NOMO-1 treated with DMSO at 0.1 percent for 48 hours (cell line): ENCODE data around the gene LEMD2.
"Not testable (repeated sequence)": the region's sequence is repeated elsewhere in the genome, so short reads cannot be mapped to it uniquely, and the experiment has no call there.

Experiments used
- DNase-seq: peaks from one replicate; lab custom pipeline; 2025; ENCODE audit not compliant: unreplicated experiment; lab: John Stamatoyannopoulos, UW

Gene LEMD2

DNA sequence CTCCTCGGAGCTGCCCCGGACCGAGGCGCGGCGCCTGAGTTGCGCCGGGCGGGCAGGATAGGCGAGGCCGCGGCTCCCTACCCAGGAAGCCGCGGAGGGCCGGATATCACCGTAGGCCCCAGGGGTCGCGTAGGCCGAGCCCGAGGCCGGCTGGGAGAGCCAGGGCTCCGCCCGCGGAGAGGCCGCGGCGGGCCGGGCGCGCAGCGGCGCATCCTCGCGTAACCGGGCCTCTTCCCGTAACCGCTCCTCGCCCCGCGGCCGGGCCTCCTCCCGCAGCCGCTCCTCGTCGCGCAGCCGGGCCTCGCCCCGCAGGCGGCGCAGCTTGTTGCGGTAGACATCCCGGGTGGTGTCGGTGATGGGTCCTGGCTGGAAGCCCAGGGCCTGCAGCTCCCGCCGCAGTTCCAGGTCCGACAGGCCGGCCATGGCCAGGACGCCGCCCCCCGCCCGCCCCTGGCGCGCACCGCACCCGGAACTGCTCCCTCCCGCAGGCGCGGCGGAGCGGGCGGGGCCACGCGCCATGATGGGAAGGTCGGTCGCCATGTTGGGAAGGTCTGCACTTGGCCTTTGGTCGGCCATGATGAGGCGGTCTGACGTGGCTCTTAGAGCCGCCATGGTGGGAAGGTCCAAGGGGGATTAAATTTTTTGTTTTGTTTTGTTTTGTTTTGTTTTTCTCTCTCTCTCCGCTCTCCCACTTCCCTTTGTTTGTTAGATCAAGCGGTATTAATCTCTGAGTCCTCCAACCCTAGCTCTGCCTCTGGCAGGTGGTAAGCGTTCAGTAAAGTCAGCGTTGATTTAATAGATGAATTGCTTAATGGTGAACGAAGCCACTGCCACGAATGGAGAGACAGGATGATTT is at the start of gene LEMD2:
Gene LEMD2 (minus strand): TSS at position 437 of the 856 bp plus-strand sequence. CDS start 14 bp downstream, at position 423.
- peak; percentile 77 for DNase-seq

DNA sequence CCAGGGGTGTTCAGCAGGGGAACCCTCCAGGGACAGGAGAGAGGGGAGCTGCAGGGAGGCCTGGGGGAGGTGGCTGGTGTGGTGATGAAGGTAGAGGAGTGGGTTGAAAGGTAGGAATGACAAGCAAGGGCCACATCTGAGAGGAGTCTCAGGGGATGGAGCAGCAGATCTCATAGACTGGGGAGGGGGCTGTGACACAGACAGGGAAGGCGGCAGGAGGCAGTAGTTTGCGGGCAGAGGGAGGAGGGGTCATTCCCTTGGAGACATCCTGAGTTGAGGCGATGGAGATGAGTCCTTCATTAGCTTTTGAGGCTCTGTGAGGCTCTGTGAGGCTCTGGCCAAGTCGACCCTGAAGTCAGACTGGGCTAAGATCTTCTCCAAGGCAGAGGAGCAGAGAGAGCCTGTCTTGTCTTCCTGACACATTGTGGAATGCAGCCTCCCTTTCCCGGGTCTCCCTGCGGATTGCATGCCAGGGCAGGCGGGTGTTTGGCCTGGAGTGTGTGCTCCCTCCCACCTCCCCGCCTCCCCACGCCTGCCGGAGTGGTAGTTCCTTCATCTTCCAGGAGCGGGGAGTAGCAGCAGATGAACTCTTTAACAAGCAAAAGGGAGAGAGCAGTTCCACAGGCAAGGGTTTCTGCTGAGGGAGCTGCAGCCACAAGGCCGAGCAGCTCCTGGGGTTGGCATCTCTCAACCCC is 49.2 kb upstream of the LEMD2 start:
- DNase-seq, result no peak

DNA sequence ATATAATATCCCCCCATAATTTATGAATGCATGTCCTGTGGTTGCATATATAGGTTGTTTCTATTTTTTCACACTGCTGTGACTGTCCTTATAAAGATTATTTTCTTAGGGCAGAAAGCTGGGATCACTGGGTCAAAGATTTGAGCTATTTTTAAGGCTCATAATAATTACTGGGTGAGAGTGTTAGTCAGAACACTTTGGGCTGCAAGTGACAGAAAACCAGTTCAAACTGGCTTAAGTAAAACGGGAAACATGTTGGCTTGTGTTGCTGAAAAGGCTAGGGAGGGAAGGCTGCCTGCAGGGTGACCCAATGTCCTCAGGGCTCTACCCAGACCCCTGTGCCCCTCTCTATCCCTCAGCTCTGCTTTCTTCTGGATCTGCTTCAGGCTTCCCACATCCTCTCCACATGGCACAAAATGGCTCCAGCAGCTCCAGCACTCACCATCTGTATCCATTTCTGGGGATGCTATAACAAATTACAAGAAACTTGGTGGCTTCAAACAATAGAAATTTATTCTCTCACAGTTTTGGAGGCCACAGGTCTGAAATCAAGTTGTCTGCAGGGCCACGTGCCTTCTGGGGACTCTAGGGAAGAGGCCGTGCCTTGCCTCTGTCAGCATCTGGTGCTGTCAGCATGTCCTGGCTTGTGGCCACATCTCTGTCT is 48.0 kb upstream of the LEMD2 start:
- no peak for DNase-seq

DNA sequence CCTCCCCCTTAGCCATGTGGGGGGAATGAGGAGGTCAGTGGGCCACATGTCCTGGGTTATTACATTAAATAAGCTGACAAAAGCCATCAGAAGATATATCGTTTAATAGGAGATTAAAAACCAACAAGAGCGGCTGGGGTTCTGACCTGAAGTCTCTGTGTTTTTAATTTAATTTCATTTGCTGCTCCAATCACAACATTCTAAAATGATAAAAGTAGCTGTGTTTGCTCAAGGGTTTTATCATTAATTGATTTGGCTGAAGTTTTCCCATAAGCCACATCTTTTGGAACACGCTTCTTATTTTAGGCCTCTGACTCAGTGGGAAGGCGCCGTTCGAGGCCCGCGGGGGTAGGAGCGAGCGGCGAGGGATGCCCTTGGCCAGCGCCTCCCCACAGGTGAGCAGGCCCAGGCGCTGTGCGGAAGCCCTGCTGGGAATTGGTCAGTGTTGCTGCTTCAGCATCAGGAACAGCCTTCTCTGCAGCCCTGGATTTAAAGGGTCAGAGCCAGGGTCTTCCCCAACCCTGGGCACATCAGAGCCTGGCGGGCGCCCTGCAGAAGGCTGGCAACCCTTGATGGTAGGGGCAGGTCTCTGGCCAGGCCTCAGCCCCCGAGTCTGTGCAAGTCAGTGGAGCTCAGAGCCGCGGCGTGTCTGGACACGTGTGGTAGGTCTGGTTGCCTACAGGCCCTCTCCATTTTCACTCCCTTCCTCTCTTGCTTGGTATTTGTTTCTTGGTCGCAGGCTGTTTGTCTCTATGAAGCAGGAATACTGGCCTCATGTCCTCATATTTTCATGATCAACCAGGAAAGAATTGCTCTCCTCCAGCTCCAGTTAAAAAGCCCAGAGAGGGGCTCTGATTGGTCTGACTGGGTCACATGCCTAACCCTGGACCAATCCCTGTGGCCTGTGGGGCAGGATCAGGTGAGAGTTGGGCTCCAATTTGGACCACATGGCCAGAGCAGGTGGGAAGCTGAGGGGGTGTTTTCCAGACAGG is 45.8 kb upstream of the LEMD2 start:
- DNase-seq, result no peak

DNA sequence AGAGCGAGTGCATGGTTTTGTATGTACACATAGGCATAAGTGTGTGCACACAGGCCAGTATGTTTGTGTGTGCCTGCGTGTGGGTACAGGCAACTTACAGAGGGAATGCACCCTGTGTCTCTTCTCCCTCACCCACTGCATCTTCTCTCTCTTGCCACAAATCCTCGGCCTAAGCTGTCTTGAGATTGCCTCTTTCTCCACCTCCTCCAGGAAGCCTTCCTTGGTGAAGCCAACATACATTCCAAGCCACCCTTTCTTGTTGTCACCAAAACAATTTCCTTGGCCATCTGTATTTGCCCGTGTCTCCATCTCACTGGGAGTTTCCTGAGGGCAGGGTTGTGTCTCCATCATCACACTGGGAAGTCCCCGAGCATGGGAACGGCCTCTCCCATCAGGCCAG is 44.7 kb upstream of the LEMD2 start:
- no peak for DNase-seq

DNA sequence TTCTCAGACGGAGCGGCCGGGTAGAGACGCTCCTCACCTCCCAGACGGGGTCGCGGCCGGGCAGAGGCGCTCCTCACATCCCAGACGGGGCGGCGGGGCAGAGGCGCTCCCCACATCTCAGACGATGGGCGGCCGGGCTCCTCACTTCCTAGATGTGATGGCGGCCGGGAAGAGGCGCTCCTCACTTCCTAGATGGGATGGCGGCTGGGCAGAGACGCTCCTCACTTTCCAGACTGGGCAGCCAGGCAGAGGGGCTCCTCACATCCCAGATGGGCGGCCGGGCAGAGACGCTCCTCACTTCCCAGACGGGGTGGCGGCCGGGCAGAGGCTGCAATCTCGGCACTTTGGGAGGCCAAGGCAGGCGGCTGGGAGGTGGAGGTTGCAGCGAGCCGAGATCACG is 43.9 kb upstream of the LEMD2 start:
- DNase-seq, result not testable (repeated sequence)

DNA sequence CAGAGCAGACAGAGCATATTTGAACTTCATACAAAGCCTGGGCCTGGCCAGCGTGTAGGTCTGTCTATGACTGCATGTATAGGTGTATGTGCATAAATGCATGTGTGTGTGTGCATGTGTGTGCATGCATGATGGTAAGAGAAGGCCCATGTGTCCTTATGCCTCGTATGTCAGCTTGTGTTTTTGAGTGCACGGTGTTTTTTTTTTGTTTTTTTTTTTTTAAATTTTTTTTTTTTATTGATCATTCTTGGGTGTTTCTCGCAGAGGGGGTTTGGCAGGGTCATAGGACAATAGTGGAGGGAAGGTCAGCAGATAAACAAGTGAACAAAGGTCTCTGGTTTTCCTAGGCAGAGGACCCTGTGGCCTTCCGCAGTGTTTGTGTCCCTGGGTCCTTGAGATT is 42.8 kb upstream of the LEMD2 start:
- not testable (repeated sequence) for DNase-seq

DNA sequence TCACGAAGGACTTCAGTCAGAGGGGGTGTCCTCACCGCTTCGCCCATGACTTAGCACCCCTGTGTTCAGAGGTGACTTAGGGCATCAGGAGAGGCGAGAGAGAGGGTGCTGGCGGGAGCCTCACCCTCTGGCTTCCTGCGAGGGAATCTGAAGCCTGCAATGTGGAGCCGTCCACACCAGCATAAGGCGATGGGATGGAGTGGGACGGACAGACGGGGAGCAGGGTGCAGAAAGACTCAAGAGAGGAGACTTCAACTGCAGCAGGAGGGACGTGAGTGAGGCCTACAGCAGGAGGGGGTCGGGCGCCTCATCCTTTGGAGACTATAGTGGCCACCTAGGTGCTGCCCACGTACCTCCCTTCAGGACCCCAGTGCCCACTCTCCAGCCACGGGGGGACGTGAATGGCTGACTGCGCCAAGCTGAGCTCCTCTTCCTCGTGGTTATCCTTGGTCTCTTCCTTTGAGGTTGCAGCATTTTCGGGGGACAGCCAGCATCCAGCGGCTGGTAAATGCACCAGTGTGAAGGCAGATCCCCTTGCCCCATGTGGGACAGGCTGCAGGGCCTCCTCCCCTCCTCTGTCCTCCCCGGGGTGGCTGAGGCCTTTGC is 41.8 kb upstream of the LEMD2 start:
- no peak for DNase-seq

DNA sequence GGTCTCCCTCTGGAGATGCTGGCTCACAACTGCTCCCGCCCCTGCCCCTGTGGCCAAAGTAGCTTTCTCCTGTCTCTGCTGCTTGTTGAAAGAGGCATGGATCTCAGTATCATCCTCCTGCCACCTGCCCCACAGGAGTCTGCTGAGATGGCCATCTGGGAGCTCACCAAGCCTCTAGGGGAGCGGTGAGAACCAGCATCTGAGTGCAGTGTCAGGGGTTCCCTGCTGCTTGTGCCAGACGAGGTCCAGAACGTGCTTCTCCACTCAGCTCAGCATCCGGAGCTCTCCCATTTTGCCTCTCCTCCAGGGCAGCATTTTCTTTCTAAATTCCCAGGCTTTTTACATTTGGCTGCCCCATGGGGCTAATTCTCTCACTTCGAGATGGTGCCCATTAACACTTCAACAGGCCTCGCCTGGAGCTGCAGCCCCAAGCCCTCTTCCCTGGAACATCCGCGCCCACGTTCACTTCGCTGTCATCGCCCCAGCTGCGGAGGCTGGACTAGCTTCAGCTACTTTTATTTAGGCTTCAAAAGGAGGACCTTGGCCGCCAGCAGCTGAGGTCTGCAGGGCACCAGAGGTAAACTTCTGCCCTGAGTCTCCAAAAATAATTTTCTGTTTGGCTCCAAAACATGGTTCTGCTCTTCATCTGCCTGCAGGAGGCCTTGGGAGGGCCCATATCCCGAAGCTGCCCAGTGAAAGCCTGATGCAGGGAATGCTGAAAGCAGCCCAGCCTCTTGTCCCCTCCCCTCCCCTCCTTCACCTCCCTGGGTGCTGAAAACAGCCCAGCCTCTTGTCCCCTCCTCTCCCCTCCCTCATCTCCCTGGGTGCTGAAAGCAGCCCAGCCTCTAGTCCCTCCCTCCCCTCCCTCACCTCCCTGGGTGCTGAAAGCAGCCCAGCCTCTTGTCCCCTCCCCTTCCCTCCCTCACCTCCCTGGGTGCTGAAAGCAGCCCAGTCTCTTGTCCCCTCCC is 40.1 kb upstream of the LEMD2 start:
- DNase-seq, result no peak

DNA sequence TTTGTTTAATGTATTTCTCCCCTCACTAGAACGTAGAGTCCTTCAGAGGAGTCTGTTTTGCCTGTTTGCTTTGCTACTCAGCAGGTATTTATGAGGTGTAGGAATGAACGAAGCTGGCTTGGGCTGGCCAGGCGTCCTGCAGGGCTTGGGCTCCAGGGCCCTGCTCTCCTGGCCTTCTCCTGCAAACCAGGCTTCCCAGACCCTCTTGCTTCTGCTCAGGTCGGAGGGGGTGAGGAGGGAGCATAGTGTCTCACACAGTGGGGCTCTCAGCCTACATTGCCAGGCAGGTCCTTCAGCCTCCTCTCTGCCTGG is 39.5 kb upstream of the LEMD2 start:
- DNase-seq, result no peak

DNA sequence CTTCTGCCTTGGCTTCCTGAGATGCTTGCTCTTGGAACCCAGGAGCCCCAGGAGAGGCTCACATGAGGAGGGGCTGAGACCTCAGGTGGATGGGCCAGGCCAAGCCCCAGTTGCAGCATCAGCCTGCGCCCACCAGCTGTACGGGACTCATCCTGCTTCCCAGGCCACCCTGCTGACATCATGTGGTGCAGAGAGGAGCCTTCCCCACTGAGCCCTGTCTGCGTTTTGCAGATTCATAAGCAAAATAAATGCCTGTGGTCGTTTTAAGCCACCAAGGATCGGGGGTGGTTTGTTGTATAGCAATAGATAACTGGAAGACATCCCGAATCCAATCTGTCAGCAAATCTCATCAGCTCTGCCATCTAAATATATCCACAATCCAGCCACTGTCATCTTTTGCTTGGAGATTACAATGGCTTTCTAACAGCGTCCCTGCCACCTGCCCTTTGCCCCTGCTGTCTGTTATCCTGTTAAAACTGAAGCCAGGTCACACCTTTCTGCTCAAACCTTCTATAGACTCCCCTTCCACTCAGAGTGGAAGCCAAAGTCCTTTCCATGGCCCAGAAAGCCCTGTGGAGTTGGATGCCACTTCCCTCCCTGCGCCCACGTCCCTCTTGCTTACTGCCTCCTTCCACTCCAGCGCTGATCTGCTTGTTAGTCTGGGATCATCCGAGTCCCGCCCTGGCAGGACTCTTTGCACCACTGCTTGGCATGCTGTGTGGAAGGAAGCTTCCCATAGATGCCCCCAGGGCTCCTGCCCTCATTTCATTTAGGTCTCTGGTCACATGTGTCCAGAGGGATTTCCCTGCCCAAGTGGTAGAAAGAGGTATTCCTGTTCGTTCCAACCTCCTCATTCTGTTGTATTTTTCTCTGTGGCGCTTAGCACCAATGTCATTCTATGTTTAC is 38.9 kb upstream of the LEMD2 start:
- DNase-seq, result no peak

DNA sequence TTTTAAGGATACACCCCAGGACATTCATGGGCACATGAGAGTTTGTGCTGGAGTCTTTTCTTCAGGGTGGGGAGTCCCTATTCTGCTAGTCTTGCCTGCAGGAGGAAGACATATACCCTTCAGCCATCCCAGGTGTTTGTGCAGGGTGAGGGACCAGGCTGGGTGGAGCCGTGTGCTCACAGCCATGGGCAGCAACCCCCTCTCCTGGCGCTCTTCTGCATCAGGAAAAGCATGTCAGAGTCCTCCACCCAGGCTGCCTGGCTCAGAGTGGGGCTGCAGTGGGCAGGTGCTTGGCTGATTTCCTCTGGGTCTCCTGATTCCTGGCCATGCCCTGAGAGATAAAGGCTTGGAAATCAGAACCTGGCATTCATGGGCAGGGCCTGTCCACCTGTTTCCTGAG is 37.6 kb upstream of the LEMD2 start:
- DNase-seq, result no peak

DNA sequence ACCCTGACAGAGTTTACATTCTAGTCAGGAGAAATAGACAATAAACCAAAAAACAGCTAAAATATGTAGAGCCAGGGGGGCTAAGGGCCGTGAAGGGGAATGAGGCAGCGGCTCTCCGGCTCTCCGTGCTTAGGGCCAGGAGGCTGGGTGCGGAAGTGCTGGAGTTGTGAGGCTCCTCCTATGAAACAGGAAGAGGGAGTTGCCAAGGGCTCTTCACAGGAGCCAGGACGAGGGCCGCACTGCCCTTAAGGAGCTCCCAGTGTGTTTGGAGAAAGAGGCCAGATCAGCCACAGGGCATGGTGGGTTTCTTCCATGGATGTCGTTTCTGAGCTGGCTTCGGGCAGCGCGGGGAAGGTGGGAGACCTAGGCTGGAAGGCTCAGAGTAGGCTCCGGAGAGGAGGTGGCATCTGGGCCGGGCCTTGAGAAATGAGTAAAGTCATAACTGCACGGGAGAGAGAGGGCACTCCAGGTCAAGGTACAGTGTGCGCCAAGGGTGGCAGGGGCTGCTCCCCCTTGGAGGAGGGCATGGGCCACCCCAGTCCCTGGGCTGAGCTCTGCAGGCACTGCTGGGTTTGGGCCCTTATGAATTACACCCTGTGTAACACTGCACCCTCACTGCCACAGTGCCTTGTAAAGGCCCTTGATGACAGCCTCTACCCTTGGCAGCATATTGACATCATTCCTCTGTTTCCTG is 35.7 kb upstream of the LEMD2 start:
- no peak for DNase-seq

DNA sequence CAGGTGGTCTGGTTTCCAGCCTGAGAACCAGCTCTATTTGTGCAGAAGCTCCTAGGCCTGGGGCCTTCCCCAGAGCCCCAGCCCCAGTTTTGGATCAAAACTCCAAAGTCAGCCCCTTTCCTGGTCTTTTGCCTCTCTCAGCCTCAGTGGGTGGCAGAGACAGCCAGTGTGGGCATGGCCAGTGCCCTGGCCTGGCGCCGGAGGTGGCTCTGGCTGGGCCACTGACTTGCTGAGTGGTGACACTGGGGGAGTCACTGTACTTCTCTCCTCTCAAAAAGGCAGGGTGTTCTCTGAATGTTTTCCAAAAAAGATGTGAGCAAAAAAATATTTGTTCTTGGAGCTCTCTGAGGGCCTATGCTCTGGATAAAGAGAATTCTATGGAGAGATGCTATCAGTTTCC is 34.9 kb upstream of the LEMD2 start:
- DNase-seq, result no peak

DNA sequence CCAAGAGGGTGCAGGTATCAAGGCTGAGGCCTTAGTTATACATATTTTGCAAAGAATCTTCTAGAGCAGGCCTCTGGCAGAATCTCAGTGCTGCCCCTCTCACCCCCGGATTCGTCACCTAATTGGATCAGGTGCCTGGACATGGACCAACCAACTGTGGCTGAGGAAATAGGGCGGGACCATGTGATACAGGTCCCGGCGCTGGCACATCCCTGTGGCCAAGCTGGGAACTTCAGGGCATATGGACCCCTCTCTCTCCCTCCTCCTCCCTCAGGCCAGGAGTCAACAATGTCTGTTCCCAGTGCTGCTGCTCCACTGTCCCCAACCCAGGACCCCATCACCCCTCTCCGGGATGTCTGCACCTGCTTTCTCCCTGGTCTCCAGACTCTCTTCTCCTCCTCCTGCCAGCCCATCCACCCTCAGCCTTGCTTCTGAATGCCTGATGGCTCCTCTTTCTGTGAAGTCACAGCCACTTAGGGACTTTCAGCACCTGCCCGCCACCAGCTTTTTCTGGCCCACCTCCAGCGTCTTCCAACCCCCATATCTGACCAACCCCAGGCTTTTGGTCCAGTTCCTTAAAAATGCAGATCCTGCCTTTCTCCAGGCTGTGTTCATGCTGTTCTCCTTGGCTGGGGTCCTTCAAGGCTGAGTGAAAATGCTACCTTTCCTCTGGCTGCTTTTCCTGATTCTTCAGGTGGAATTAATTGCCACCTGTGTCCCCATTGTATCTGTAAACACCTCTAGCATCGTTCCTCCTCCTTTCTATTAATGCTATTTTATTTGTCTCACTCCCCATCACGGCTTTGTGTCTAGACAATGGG is 33.9 kb upstream of the LEMD2 start:
- no peak for DNase-seq

DNA sequence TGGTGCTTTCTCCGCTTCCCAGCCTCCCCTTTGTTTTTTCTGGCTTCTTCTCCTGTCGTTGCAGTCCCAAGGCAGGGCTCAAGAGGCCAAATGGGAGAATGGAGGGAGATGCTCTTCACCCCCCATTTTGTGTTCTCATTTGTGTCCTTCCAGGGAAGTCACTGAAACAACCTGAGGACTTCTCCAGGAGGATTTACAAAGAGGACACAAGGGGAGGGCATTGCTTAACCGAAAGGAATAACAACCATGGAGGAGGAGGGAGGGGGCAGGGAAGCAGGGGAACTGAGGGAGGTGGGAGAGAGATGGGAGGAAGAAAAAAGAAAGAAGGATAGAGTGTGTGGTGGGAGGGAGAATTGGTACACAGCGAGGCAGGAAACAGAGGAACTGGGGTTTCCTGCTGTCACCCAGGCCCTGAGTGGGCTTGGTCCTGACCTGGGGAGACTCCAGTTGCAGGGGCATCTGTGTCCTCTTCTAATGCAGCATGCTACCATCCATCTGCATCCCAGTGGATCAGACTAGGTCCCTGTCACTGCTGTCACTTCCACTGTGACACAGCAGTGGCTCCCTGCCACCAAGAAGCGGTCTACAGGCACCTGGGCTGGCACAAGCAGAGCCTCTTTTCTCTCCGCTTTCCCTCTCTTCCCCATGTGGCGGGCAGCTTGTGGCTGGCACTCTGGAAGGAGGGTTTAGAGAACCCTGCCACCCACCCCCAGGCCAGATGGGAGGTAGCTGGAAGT is 32.0 kb upstream of the LEMD2 start:
- DNase-seq, result no peak
